HepG2 (cell line): Measurements from ENCODE around the gene DDX10. TPM values are rescaled to one million over a fixed set of nuclear protein-coding genes. Genes with fewer than 3 reads are reported as not detected.

Experiments
- ATAC-seq: fragments of 200-7000 bp; cut with Tn5 transposase; 3 replicates; pipeline ENCODE4 v1.9.1; 2020; ENCODE audit warnings: mild to moderate bottlenecking, moderate library complexity
- BruUV-seq: library from RNA; stranded (reverse); fragments of 400-500 nt; replicated peaks from 2 replicates; lab custom pipeline; 2021; lab: Mats Ljungman, UMichigan
- CTCF ChIA-PET: fragments of 300-600 bp; formaldehyde crosslinking; extraction: SDS; loops from one replicate; lab custom pipeline; 2021; ENCODE audit warnings: low total read pairs, inconsistent platforms, low intra/inter-chr PET ratio; lab: Yijun Ruan, JAX
- POLR2A ChIA-PET: fragments of 350-600 bp; sonication (Branson Sonifier 250); formaldehyde crosslinking; loops from one replicate; lab custom pipeline; 2020; ENCODE audit warnings: antibody characterized with exemption, inconsistent platforms; lab: Yijun Ruan, JAX
- DNase-seq: peaks from one replicate; pipeline ENCODE4 v3.0.0-alpha.2; 2015; ENCODE audit warnings: low spot score
- FAIRE-seq: peaks from 3 replicates; lab custom pipeline; 2011; peaks lifted over from hg19 to GRCh38; lab: Jason Lieb, UNC
- H2AFZ ChIP-seq: one replicate; pipeline ENCODE4 v1.6.1; 2011; ENCODE audit warnings: low read length, inconsistent platforms
- H3K27ac ChIP-seq: fragments of 300-600 bp; 3 replicates; pipeline ENCODE4 v1.8.0; 2011; ENCODE audit warnings: mixed run types, mild to moderate bottlenecking, mixed read lengths, low read length, inconsistent platforms; ENCODE audit not compliant: insufficient read depth; ENCODE audit errors: extremely low read length
- H3K27me3 ChIP-seq, 2 experiments: fragments of 200-600 bp in 1 of 2; 2 replicates in 1 of 2; 3 replicates in 1 of 2; pipeline versions ENCODE4 v1.6.0 to v1.8.0; 2011; ENCODE audit warnings: low read length in 2 of 2, mild to moderate bottlenecking in 2 of 2, moderate library complexity in 2 of 2, inconsistent platforms in 1 of 2; ENCODE audit not compliant: insufficient read depth in 2 of 2, control insufficient read depth in 1 of 2
- H3K36me3 ChIP-seq, 2 experiments: fragments of 200-600 bp in 1 of 2; replicated peaks in 1 of 2; 2 replicates in 1 of 2; 3 replicates in 1 of 2; pipeline versions ENCODE4 v1.5.1 to v1.8.0; 2011; ENCODE audit warnings: low read length in 2 of 2, inconsistent platforms in 1 of 2; ENCODE audit not compliant: insufficient read depth in 2 of 2, control insufficient read depth in 1 of 2
- H3K4me1 ChIP-seq: 2 replicates; pipeline ENCODE4 v1.5.1; 2012; ENCODE audit warnings: low read length, inconsistent platforms; ENCODE audit not compliant: insufficient read depth
- H3K4me2 ChIP-seq: 2 replicates; pipeline ENCODE4 v1.6.0; 2011; ENCODE audit warnings: low read depth, low read length, inconsistent platforms
- H3K4me3 ChIP-seq, 3 experiments: fragments of 200-600 bp in 1 of 3; sonication (generic), shearing (Covaris generic) in 1 of 3; replicated peaks in 1 of 3; 2 replicates each; pipeline ENCODE4 v1.5.1; 2011 to 2016; ENCODE audit warnings: low read length in 3 of 3, inconsistent platforms in 2 of 3, low read depth in 2 of 3, mild to moderate bottlenecking in 2 of 3, control low read depth in 1 of 3, mixed read lengths in 1 of 3; ENCODE audit not compliant: insufficient read depth in 1 of 3
- H3K79me2 ChIP-seq: one replicate; pipeline ENCODE4 v1.6.1; 2011; ENCODE audit warnings: low read length, inconsistent platforms; ENCODE audit not compliant: insufficient read depth
- H3K9ac ChIP-seq: 2 replicates; pipeline ENCODE4 v1.6.0; 2011; ENCODE audit warnings: mild to moderate bottlenecking, low read depth, low read length, inconsistent platforms; ENCODE audit not compliant: insufficient read depth
- H3K9me3 ChIP-seq: 2 replicates; pipeline ENCODE4 v1.5.1; 2012; ENCODE audit warnings: mild to moderate bottlenecking, low read length
- H4K20me1 ChIP-seq: 2 replicates; pipeline ENCODE4 v1.6.0; 2011; ENCODE audit warnings: inconsistent platforms, mild to moderate bottlenecking, low read length, moderate library complexity; ENCODE audit not compliant: insufficient read depth
- DNMT3B ChIP-seq: conservative IDR thresholded peaks from 2 replicates; pipeline ENCODE4 v1.6.1; 2016; ENCODE audit warnings: missing biosample characterization, control low read depth
- EHMT2 ChIP-seq: fragments of 200-600 bp; sonication (generic); IDR thresholded peaks from 2 replicates; pipeline ENCODE4 v1.7.0; 2017; ENCODE audit warnings: antibody characterized with exemption, low read depth, low read length, borderline replicate concordance
- NFYB ChIP-seq: sonication (generic); formaldehyde crosslinking; IDR thresholded peaks from 2 replicates; pipeline ENCODE4 v1.4.0; 2020; ENCODE audit warnings: missing genetic modification reagents
- SMARCC2 ChIP-seq: fragments of 450-650 bp; IDR thresholded peaks from 2 replicates; pipeline ENCODE4 v1.6.1; 2017; ENCODE audit warnings: antibody characterized with exemption, mild to moderate bottlenecking
- SSRP1 ChIP-seq: IDR thresholded peaks from 2 replicates; pipeline ENCODE4 v1.6.1; 2016; ENCODE audit warnings: control low read depth
- ZBTB1 ChIP-seq: sonication (generic); formaldehyde crosslinking; IDR thresholded peaks from 2 replicates; pipeline ENCODE4 v1.4.0; 2020; ENCODE audit warnings: missing genetic modification reagents, borderline replicate concordance
- ZMYM3 ChIP-seq: sonication (generic); formaldehyde crosslinking; IDR thresholded peaks from 2 replicates; pipeline ENCODE4 v1.5.1; 2020; ENCODE audit warnings: mild to moderate bottlenecking, missing genetic modification reagents
- ZNF274 ChIP-seq: sonication (generic); formaldehyde crosslinking; IDR thresholded peaks from 2 replicates; pipeline ENCODE4 v1.5.1; 2020; ENCODE audit warnings: mild to moderate bottlenecking, missing genetic modification reagents
- ZNF558 ChIP-seq: sonication (generic); formaldehyde crosslinking; IDR thresholded peaks from 2 replicates; pipeline ENCODE4 v1.9.0; 2022; ENCODE audit warnings: mild to moderate bottlenecking, missing genetic modification reagents, borderline replicate concordance
- ZNF652 ChIP-seq: IDR thresholded peaks from 2 replicates; pipeline ENCODE4 v1.6.1; 2016; ENCODE audit warnings: low read depth, borderline replicate concordance
- ZNF883 ChIP-seq: sonication (generic); formaldehyde crosslinking; IDR thresholded peaks from 2 replicates; pipeline ENCODE4 v1.5.1; 2020; ENCODE audit warnings: mild to moderate bottlenecking, missing genetic modification reagents; ENCODE audit errors: not compliant biosample characterization
- whole genome bisulfite sequencing: methylation state at CpG from one replicate; pipeline ENCODE4 v1.1.6; 2017; ENCODE audit warnings: low lambda C conversion rate; 5-methylcytosine and 5-hydroxymethylcytosine counted together
- in situ Hi-C: cut with HindIII; loops from 2 replicates; pipeline ENCODE4 v1.10.0; 2017; ENCODE audit warnings: low pct_unique_long_range_greater_than_20kb; ENCODE audit not compliant: extremely low pct_ligation_motif_present
- intact Hi-C: fragments of 100-400 bp; cut with micrococcal nuclease; formaldehyde crosslinking; loops from one replicate; pipeline ENCODE4 v1.10.0; 2022; ENCODE audit not compliant: unreplicated experiment
- polyA plus RNA-seq, 8 experiments: library from polyadenylated mRNA; depleted of rRNA in 3 of 8; stranded (reverse) in 7 of 8; unstranded in 1 of 8; fragments of >200 nt; fragmentation: Illumina TruSeq in 4 of 8; extraction: Trizol in 4 of 8; gene quantifications; 2 replicates each; pipeline versions ENCODE4 v1.2.1 to v1.2.3, GENCODE V29; 2011 to 2016; ENCODE audit warnings: low read depth in 4 of 8, missing spikeins in 1 of 8, mixed read lengths in 1 of 8; ENCODE audit not compliant: insufficient read depth in 1 of 8
- total RNA-seq, 5 experiments: library from RNA; depleted of rRNA; stranded (reverse); fragments of >200 nt; fragmentation: Illumina TruSeq; extraction: Trizol; gene quantifications; 2 replicates each; pipeline ENCODE4 v1.2.3, GENCODE V29; 2016; ENCODE audit warnings: low read depth in 1 of 5
- TF ChIP-seq, protein P1 (sequence below): sonication (generic); formaldehyde crosslinking; IDR thresholded peaks from 2 replicates; pipeline ENCODE4 v1.8.0; 2022; ENCODE audit warnings: mild to moderate bottlenecking, missing genetic modification reagents, borderline replicate concordance

DDX10 gene
- total and polyA plus RNA-seq, 2 of the 13 experiments (the other 11 are each of a cell fraction or from before 2014, with no cell fraction given) = 17.0 to 32.0 TPM

DNA sequence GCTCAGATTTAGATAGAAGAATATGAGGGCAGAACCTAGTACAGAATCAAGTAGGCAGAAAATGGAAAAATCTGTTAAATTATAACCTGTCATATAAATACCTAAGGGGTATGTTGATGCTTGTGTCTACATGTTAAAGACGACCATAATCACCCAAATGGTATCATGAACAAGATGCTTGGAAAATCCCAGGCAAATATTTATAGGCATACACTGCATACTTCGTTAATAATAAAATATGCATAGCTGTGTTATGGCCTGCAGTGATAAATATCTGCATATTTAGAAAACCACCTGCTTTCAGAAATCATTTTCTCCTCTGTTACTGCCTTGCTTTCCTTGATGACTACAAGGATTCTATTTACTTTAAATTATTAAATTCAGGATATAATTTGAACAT is 18.9 kb upstream of the DDX10 start:
- Histone ChIP-seq H3K36me3 (no peaks in the 10 kb centered on the region), H3K79me2 (no peaks in the 10 kb centered on the region), H4K20me1 (no peaks in the 10 kb centered on the region), H3K27me3 (no peaks in the 10 kb centered on the region), H3K27ac (no peak overlapping the region), H3K4me2 (no peak overlapping the region), H3K4me1 (no peaks in the 10 kb centered on the region), H3K9me3 (no peaks in the 10 kb centered on the region), H2AFZ (no peak overlapping the region), H3K9ac (no peak overlapping the region), H3K4me3 (no peak overlapping the region)
- no peak for DNase-seq
- POLR2A ChIA-PET = no interaction called here
- TF ChIP-seq, protein P1, sequence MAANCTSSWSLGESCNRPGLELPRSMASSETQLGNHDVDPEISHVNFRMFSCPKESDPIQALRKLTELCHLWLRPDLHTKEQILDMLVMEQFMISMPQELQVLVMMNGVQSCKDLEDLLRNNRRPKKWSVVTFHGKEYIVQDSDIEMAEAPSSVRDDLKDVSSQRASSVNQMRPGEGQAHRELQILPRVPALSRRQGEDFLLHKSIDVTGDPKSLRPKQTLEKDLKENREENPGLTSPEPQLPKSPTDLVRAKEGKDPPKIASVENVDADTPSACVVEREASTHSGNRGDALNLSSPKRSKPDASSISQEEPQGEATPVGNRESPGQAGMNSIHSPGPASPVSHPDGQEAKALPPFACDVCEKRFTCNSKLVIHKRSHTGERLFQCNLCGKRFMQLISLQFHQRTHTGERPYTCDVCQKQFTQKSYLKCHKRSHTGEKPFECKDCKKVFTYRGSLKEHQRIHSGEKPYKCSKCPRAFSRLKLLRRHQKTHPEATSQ = no peak
- TF ChIP-seq ZNF652 (CRISPR knock-in tag) = no peak
- TF ChIP-seq EHMT2 = no peak
- no peak for TF ChIP-seq ZNF883 (CRISPR knock-in tag)
- TF ChIP-seq SMARCC2 = no peak
- TF ChIP-seq DNMT3B = no peak
- no peak for TF ChIP-seq ZMYM3 (CRISPR knock-in tag)
- CTCF ChIA-PET = no interaction called here
- no peak for FAIRE-seq
- no peak for ATAC-seq
- intact Hi-C loops (loop anchor here (5.0 kb wide), 1 partner anchor 424 kb away; the partner anchor contains the start of genes ATM and NPAT), in situ Hi-C loops (loop anchor here (5.0 kb wide), 1 partner anchor 229 kb away; no protein-coding TSS in a partner anchor)
- WGBS = 0% methylated on average over 2 of the region's 2 CpGs
- BruUV-seq = no TSS peak

DNA sequence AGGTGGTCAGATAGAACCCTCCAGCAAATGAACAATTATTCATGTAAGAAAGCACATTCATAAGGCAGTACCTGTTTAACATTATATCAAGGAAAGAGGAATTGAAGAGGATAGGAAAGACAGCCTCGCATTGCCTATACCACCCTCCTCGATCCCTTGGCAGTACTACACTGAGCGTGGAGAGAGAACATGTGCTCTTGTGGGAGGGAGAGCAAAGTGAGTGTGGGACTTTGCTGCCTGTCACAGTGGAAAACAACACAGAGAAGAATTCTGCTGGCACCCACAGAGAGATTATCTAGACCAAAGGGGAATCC is 17.5 kb upstream of the DDX10 start:
- BruUV-seq = no TSS peak
- H3K4me2 ChIP-seq = no peak overlapping the region
- no peaks in the 10 kb centered on the region for H3K79me2 ChIP-seq
- ChIA-PET POLR2A (no interaction called here), CTCF (interaction anchor here (1.7 kb wide), 1 partner anchor 230 kb away, joined by 42 read pairs; no protein-coding TSS in a partner anchor)
- no peak overlapping the region for H3K9ac ChIP-seq
- ATAC-seq = no peak
- no peak overlapping the region for H3K4me3 ChIP-seq
- H3K4me1 ChIP-seq = no peaks in the 10 kb centered on the region
- no peak for DNase-seq
- no peaks in the 10 kb centered on the region for H4K20me1 ChIP-seq
- WGBS = 39% methylated on average over 3 of the region's 3 CpGs
- intact Hi-C loops (loop anchor here (5.0 kb wide), 1 partner anchor 425 kb away; the partner anchor contains the start of genes ATM and NPAT), in situ Hi-C loops (loop anchor here (5.0 kb wide), 1 partner anchor 230 kb away; no protein-coding TSS in a partner anchor)
- H3K36me3 ChIP-seq = no peaks in the 10 kb centered on the region
- H3K27me3 ChIP-seq = no peaks in the 10 kb centered on the region
- FAIRE-seq = no peak
- H3K9me3 ChIP-seq = no peaks in the 10 kb centered on the region
- no peak overlapping the region for H2AFZ ChIP-seq
- H3K27ac ChIP-seq = no peak overlapping the region
- TF ChIP-seq SSRP1 (CRISPR knock-in tag) = no peak
- no peak for TF ChIP-seq ZBTB1 (CRISPR knock-in tag)
- no peak for TF ChIP-seq ZNF558
- no peak for TF ChIP-seq NFYB (CRISPR knock-in tag)
- no peak for TF ChIP-seq ZNF274
